Fibroblast of lung (primary cell): ENCODE data around the gene NPAT. TPM values are rescaled to one million over a fixed set of nuclear protein-coding genes. Genes with fewer than 3 reads are reported as not detected.
A peak's percentile ranks its signal among the peaks of the same experiment; 100 is the strongest.
"Not testable (repeated sequence)": the region's sequence is repeated elsewhere in the genome, so short reads cannot be mapped to it uniquely, and the experiment has no call there.

ENCODE experiments used
- DNase-seq, 2 donors: peaks; one replicate each; pipeline versions ENCODE4 v3.0.0 to v3.0.0-alpha.2; 2010; ENCODE audit warnings: low read depth in 2 of 2
- H2AFZ ChIP-seq: 2 replicates; pipeline ENCODE4 v1.5.1; 2012; ENCODE audit warnings: low read length, control low read depth, inconsistent platforms
- H3K27ac ChIP-seq: 2 replicates; pipeline ENCODE4 v1.5.1; 2011; ENCODE audit warnings: low read length, control low read depth; ENCODE audit not compliant: insufficient read depth
- H3K27me3 ChIP-seq: 2 replicates; pipeline ENCODE4 v1.5.1; 2011; ENCODE audit warnings: mild to moderate bottlenecking, low read length; ENCODE audit not compliant: control insufficient read depth, insufficient read depth
- H3K36me3 ChIP-seq: 2 replicates; pipeline ENCODE4 v1.5.1; 2011; ENCODE audit warnings: low read length; ENCODE audit not compliant: control insufficient read depth, insufficient read depth
- H3K4me1 ChIP-seq: 2 replicates; pipeline ENCODE4 v1.5.1; 2011; ENCODE audit warnings: low read length; ENCODE audit not compliant: control insufficient read depth, insufficient read depth; ENCODE audit errors: extremely low read depth
- H3K4me2 ChIP-seq: 2 replicates; pipeline ENCODE4 v1.5.1; 2011; ENCODE audit warnings: low read length, control low read depth; ENCODE audit not compliant: insufficient read depth; ENCODE audit errors: extremely low read depth
- H3K4me3 ChIP-seq, 4 experiments: fragments of 200-600 bp in 1 of 4; sonication (generic) in 1 of 4; replicated peaks in 1 of 4; 2 replicates each; pipeline ENCODE4 v1.5.1; 2011 to 2016; ENCODE audit warnings: low read length in 4 of 4, low read depth in 3 of 4, mild to moderate bottlenecking in 3 of 4, control low read depth in 2 of 4, inconsistent platforms in 1 of 4, mixed read lengths in 1 of 4; ENCODE audit not compliant: insufficient read depth in 1 of 4; ENCODE audit errors: control extremely low read depth in 1 of 4
- H3K79me2 ChIP-seq: 2 replicates; pipeline ENCODE4 v1.5.1; 2012; ENCODE audit warnings: mild to moderate bottlenecking, low read length, inconsistent platforms; ENCODE audit not compliant: control insufficient read depth, insufficient read depth
- H3K9ac ChIP-seq: 2 replicates; pipeline ENCODE4 v1.5.1; 2011; ENCODE audit warnings: mild to moderate bottlenecking, low read length, control low read depth; ENCODE audit not compliant: insufficient read depth
- H3K9me3 ChIP-seq: 2 replicates; pipeline ENCODE4 v1.5.1; 2012; ENCODE audit warnings: low read depth, low read length; ENCODE audit not compliant: control insufficient read depth, insufficient read depth
- H4K20me1 ChIP-seq: 2 replicates; pipeline ENCODE4 v1.5.1; 2011; ENCODE audit warnings: low read length; ENCODE audit not compliant: control insufficient read depth, insufficient read depth; ENCODE audit errors: extremely low read depth
- CTCF ChIP-seq, 2 donors: IDR thresholded peaks in 1 of 2; conservative IDR thresholded peaks in 1 of 2; 1 replicate in 1 of 2; 2 replicates in 1 of 2; pipeline ENCODE4 v1.5.1; 2011 to 2012; ENCODE audit warnings: low read length in 2 of 2, control low read depth in 1 of 2, inconsistent platforms in 1 of 2, low read depth in 1 of 2, mild to moderate bottlenecking in 1 of 2
- EZH2 ChIP-seq: IDR thresholded peaks from 2 replicates; pipeline ENCODE4 v1.5.1; 2012; ENCODE audit warnings: low read length, control low read depth, mild to moderate bottlenecking; ENCODE audit errors: missing control alignments
- polyA plus RNA-seq, 2 donors: library from polyadenylated mRNA; depleted of rRNA in 1 of 2; stranded (reverse) in 1 of 2; unstranded in 1 of 2; fragments of >200 nt; gene quantifications; 2 replicates each; pipeline ENCODE4 v1.2.1, GENCODE V29; 2011 to 2012; ENCODE audit warnings: missing spikeins in 1 of 2
- total RNA-seq: library from RNA; depleted of rRNA; stranded (reverse); fragments of >200 nt; gene quantifications from 2 replicates; pipeline ENCODE4 v1.2.1, GENCODE V29; 2014

The NPAT gene
- total and polyA plus RNA-seq, 2 donors (not counting 1 experiment from before 2014, with no cell fraction given), result 10.9 to 12.7 TPM

- peak overlapping the region; percentile 84 for H3K27ac ChIP-seq
- peak overlapping the region; percentile 84 for H2AFZ ChIP-seq
- H3K4me2 ChIP-seq, result peak overlapping the region; percentile 87
- H3K4me3 ChIP-seq, result peak overlapping the region; percentile 73 to 91 (median 84)
- no peak for TF ChIP-seq CTCF (conservative IDR thresholded peaks at IDR 0.05 in 1 of 2, IDR thresholded peaks at IDR 0.05 in 1 of 2; ENCODE audit: low read depth in 1 of 2, low read length in 2 of 2)
- TF ChIP-seq EZH2, result no peak
- H3K4me1 ChIP-seq, result no peaks in the 10 kb centered on the region
- H4K20me1 ChIP-seq, result no peaks in the 10 kb centered on the region
- peak; percentile 33 to 34 for DNase-seq
- no peaks in the 10 kb centered on the region for H3K9me3 ChIP-seq
- no peaks in the 10 kb centered on the region for H3K27me3 ChIP-seq
- peak overlapping the region; percentile 86 for H3K9ac ChIP-seq
- no peaks in the 10 kb centered on the region for H3K36me3 ChIP-seq
- peaks cover 30% of the 10 kb centered on the region for H3K79me2 ChIP-seq
Measured at GRCh38 chr11:108122166-108122628, 100.2 kb downstream of the NPAT start.

- peaks cover 30% of the 10 kb centered on the region for H3K79me2 ChIP-seq
- H3K4me3 ChIP-seq, result peak within 1 kb of the TSS; percentile 73 to 91 (median 84)
- H4K20me1 ChIP-seq, result no peaks in the 10 kb centered on the region
- H3K4me2 ChIP-seq, result peak within 1 kb of the TSS; percentile 89
- H3K9me3 ChIP-seq, result no peaks in the 10 kb centered on the region
- DNase-seq, result peak; percentile 85 to 89
- no peaks in the 10 kb centered on the region for H3K4me1 ChIP-seq
- TF ChIP-seq EZH2 (no peak), CTCF (conservative IDR thresholded peaks at IDR 0.05 in 1 of 2, IDR thresholded peaks at IDR 0.05 in 1 of 2; ENCODE audit: low read depth in 1 of 2, low read length in 2 of 2) (peak in 1 of 2 donors; percentile 16)
- H3K27ac ChIP-seq, result peak within 1 kb of the TSS; percentile 84
- H3K9ac ChIP-seq, result peak within 1 kb of the TSS; percentile 86
- no peaks in the 10 kb centered on the region for H3K36me3 ChIP-seq
- no peaks in the 10 kb centered on the region for H3K27me3 ChIP-seq
- H2AFZ ChIP-seq, result peak within 1 kb of the TSS; percentile 84
Measured at GRCh38 chr11:108121274-108122155, 100.9 kb downstream of the NPAT start, which contains the start of gene ACAT1. TSS of gene ACAT1 (plus strand) at chr11:108121567. CDS start at chr11:108121607, 40 bp downstream.

GRCh38 chr11:108120936-108121273 is 101.5 kb downstream of the NPAT start:
- Histone ChIP-seq H2AFZ (peak overlapping the region; percentile 61), H3K27ac (peak overlapping the region; percentile 84), H3K79me2 (peaks cover 26% of the 10 kb centered on the region), H3K4me3 (peak overlapping the region; percentile 73 to 91 (median 84)), H3K4me2 (peak overlapping the region; percentile 89)
- not testable (repeated sequence) for H3K9me3 ChIP-seq, DNase-seq, H3K9ac ChIP-seq, H3K36me3 ChIP-seq, H4K20me1 ChIP-seq, H3K4me1 ChIP-seq, H3K27me3 ChIP-seq
